ENCODE results near the gene TBC1D9. TPM values are rescaled to one million over a fixed set of nuclear protein-coding genes. Genes with fewer than 3 reads are reported as not detected.

The TBC1D9 gene
- total and polyA plus RNA-seq, 2 of the 13 experiments (the other 11 are each of a cell fraction or from before 2014, with no cell fraction given) = 11.9 to 12.2 TPM

DNA sequence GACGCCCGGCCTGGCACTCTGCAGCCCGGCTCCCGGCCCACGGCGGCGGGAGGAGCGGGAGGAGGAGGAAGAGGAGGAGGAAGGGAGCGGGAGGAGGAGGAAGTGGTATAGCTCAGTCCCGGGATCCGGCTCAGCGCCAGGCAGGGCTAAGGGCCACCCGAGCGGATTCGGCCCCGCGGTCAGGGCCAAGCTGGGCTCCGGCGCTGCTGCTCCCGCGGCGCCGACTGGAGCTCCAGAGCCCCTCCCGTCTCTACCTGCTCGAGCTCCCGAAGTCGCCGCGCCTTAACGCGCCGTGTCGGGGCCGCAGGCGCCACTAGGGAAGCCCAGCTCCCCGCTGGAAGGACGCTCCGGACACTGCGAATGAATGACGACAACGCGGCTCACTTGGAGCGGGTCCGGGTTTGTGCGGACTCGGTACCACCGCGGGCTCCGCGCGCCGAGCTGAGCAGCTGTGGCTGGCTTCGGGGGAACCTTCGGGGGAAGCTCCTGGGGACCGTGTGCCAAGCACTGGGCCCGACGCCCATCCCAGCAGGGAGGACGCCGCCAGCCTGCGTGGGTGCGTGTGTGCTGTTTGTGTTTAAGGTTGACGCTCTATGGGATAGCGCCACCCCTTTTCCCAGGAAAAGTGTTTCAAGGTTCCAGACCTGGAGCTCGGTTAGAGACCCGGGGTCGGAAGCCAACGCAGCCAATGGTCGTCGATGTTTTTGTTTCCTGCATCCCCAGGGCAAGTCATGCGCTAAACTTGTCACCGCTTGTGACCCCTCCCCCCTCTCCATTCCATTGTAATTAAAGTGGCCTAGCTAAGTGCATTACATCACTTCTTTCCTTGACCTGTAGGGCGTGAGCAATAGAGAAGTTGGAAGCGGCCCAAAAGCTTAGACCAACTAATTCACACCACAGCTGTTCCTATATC lies at the start of gene TBC1D9 (continued):
- peak; percentile 76 for TF ChIP-seq AGO2 (optimal IDR thresholded peaks at IDR 0.05; ENCODE audit: low read depth, low read length)
- peak; percentile 88 for TF ChIP-seq ZNF777 (CRISPR knock-in tag; IDR thresholded peaks at IDR 0.05)
- peak; percentile 53 for TF ChIP-seq ZFY (CRISPR knock-in tag; IDR thresholded peaks at IDR 0.05)
- peak; percentile 76; the same call in 1 of the 2 replicates for TF ChIP-seq ZNF619 (CRISPR knock-in tag; IDR thresholded peaks at IDR 0.05)
- TF ChIP-seq PCBP1 (IDR thresholded peaks at IDR 0.05; ENCODE audit: borderline replicate concordance, low read depth, low read length) = no peak
- TF ChIP-seq, protein P1, sequence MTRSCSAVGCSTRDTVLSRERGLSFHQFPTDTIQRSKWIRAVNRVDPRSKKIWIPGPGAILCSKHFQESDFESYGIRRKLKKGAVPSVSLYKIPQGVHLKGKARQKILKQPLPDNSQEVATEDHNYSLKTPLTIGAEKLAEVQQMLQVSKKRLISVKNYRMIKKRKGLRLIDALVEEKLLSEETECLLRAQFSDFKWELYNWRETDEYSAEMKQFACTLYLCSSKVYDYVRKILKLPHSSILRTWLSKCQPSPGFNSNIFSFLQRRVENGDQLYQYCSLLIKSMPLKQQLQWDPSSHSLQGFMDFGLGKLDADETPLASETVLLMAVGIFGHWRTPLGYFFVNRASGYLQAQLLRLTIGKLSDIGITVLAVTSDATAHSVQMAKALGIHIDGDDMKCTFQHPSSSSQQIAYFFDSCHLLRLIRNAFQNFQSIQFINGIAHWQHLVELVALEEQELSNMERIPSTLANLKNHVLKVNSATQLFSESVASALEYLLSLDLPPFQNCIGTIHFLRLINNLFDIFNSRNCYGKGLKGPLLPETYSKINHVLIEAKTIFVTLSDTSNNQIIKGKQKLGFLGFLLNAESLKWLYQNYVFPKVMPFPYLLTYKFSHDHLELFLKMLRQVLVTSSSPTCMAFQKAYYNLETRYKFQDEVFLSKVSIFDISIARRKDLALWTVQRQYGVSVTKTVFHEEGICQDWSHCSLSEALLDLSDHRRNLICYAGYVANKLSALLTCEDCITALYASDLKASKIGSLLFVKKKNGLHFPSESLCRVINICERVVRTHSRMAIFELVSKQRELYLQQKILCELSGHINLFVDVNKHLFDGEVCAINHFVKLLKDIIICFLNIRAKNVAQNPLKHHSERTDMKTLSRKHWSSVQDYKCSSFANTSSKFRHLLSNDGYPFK (CRISPR knock-in tag; IDR thresholded peaks at IDR 0.05; ENCODE audit: borderline replicate concordance) = peak; percentile 73; the same call in 1 of the 2 replicates
- no peak for TF ChIP-seq PLRG1 (conservative IDR thresholded peaks at IDR 0.05)
- TF ChIP-seq NFATC3 (CRISPR knock-in tag; IDR thresholded peaks at IDR 0.05) = peak; percentile 55; the same call in 1 of the 2 replicates
- no peak for TF ChIP-seq DNMT3B (CRISPR knock-in tag; conservative IDR thresholded peaks at IDR 0.05)
- TF ChIP-seq NR2F6 (IDR thresholded peaks at IDR 0.05) = peak; percentile 64
- TF ChIP-seq NR2F6 (CRISPR knock-in tag; IDR thresholded peaks at IDR 0.05) = peak; percentile 38; the same call in 1 of the 2 replicates
- no peak for TF ChIP-seq ZBTB1 (CRISPR knock-in tag; IDR thresholded peaks at IDR 0.05; ENCODE audit: borderline replicate concordance)
- TF ChIP-seq, protein P2, sequence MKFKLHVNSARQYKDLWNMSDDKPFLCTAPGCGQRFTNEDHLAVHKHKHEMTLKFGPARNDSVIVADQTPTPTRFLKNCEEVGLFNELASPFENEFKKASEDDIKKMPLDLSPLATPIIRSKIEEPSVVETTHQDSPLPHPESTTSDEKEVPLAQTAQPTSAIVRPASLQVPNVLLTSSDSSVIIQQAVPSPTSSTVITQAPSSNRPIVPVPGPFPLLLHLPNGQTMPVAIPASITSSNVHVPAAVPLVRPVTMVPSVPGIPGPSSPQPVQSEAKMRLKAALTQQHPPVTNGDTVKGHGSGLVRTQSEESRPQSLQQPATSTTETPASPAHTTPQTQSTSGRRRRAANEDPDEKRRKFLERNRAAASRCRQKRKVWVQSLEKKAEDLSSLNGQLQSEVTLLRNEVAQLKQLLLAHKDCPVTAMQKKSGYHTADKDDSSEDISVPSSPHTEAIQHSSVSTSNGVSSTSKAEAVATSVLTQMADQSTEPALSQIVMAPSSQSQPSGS (CRISPR knock-in tag; IDR thresholded peaks at IDR 0.05) = peak; percentile 82
- TF ChIP-seq ZNF274 (CRISPR knock-in tag; IDR thresholded peaks at IDR 0.05) = 0 out of 2 replicates have a peak, but pooled peaks have one; percentile 69
- TF ChIP-seq SOX5 (CRISPR knock-in tag; IDR thresholded peaks at IDR 0.05; ENCODE audit: borderline replicate concordance) = peak; percentile 38
- TF ChIP-seq RFX5 (IDR thresholded peaks at IDR 0.05; ENCODE audit: low read depth, low read length) = no peak
- TF ChIP-seq ZNF292 (CRISPR knock-in tag; IDR thresholded peaks at IDR 0.05; ENCODE audit: borderline replicate concordance, low read depth) = peak; percentile 82
- TF ChIP-seq ZNF564 (CRISPR knock-in tag; IDR thresholded peaks at IDR 0.05) = no peak; the same call in 1 of the 2 replicates
- peak; percentile 79 for TF ChIP-seq ZFX (CRISPR knock-in tag; IDR thresholded peaks at IDR 0.05; ENCODE audit: low read depth)
- no peak for TF ChIP-seq ZNF460 (CRISPR knock-in tag; IDR thresholded peaks at IDR 0.05; ENCODE audit: borderline replicate concordance)
- TF ChIP-seq, protein P3, sequence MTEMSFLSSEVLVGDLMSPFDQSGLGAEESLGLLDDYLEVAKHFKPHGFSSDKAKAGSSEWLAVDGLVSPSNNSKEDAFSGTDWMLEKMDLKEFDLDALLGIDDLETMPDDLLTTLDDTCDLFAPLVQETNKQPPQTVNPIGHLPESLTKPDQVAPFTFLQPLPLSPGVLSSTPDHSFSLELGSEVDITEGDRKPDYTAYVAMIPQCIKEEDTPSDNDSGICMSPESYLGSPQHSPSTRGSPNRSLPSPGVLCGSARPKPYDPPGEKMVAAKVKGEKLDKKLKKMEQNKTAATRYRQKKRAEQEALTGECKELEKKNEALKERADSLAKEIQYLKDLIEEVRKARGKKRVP (CRISPR knock-in tag; IDR thresholded peaks at IDR 0.05) = peak in 1 of 2 experiments; percentile 26; a peak in 2 of 4 replicates
- TF ChIP-seq, protein P4, sequence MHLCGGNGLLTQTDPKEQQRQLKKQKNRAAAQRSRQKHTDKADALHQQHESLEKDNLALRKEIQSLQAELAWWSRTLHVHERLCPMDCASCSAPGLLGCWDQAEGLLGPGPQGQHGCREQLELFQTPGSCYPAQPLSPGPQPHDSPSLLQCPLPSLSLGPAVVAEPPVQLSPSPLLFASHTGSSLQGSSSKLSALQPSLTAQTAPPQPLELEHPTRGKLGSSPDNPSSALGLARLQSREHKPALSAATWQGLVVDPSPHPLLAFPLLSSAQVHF (CRISPR knock-in tag; IDR thresholded peaks at IDR 0.05) = peak; percentile 66; the same call in 1 of the 2 replicates
- no peak; the same call in 1 of the 2 replicates for TF ChIP-seq JUNB (CRISPR knock-in tag; IDR thresholded peaks at IDR 0.05; ENCODE audit: borderline replicate concordance)
- peak; percentile 88 for TF ChIP-seq ZNF703 (CRISPR knock-in tag; IDR thresholded peaks at IDR 0.05; ENCODE audit: borderline replicate concordance)
- TF ChIP-seq ZNF83 (CRISPR knock-in tag; IDR thresholded peaks at IDR 0.05; ENCODE audit: borderline replicate concordance) = no peak

Measured in HepG2 (cell line).